ENCODE data around the gene ANXA1. TPM values are rescaled to one million over a fixed set of nuclear protein-coding genes. Genes with fewer than 3 reads are reported as not detected.

The ANXA1 gene
- total RNA-seq, 2 donors from 2014 or later: 69.8 to 142 TPM

DNA sequence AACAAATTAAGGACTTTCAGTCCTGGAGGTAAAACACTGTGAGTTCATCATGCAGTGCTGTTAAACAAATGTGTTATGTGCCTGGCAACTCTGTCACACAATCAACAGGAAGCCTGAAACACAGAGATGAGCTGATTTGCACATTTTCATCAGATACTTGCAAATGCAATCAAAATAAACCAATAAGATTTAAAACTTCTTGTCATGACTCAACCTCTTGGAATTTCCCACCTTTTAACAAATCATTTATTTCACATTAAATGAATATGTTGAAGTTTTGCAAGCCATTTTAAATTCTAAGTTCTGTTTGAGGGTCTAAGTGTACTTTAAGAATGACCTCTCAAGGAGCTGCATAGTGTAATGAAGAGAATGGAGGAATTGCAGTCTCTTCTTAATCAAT is 64.4 kb downstream of the ANXA1 start:
- no peaks in the 10 kb centered on the region for H3K9me3 ChIP-seq
- H3K4me3 ChIP-seq: no peak overlapping the region
- H3K36me3 ChIP-seq: no peaks in the 10 kb centered on the region
- no peaks in the 10 kb centered on the region for H3K4me1 ChIP-seq
- TF ChIP-seq, protein P1, sequence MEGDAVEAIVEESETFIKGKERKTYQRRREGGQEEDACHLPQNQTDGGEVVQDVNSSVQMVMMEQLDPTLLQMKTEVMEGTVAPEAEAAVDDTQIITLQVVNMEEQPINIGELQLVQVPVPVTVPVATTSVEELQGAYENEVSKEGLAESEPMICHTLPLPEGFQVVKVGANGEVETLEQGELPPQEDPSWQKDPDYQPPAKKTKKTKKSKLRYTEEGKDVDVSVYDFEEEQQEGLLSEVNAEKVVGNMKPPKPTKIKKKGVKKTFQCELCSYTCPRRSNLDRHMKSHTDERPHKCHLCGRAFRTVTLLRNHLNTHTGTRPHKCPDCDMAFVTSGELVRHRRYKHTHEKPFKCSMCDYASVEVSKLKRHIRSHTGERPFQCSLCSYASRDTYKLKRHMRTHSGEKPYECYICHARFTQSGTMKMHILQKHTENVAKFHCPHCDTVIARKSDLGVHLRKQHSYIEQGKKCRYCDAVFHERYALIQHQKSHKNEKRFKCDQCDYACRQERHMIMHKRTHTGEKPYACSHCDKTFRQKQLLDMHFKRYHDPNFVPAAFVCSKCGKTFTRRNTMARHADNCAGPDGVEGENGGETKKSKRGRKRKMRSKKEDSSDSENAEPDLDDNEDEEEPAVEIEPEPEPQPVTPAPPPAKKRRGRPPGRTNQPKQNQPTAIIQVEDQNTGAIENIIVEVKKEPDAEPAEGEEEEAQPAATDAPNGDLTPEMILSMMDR (IDR thresholded peaks at IDR 0.05): no peak
- H3K27ac ChIP-seq: no peak overlapping the region
- H3K27me3 ChIP-seq: no peaks in the 10 kb centered on the region
- DNase-seq (ENCODE audit: low spot score): no peak

Other genes with a start within 250 kb of the ANXA1 start
- gene ALDH1A1, start 198.8 kb upstream of the ANXA1 start, total RNA-seq: 10 to 100 TPM; 24.0 to 32.2 TPM